ENCODE data around the gene MMEL1.

The MMEL1 gene

DNA sequence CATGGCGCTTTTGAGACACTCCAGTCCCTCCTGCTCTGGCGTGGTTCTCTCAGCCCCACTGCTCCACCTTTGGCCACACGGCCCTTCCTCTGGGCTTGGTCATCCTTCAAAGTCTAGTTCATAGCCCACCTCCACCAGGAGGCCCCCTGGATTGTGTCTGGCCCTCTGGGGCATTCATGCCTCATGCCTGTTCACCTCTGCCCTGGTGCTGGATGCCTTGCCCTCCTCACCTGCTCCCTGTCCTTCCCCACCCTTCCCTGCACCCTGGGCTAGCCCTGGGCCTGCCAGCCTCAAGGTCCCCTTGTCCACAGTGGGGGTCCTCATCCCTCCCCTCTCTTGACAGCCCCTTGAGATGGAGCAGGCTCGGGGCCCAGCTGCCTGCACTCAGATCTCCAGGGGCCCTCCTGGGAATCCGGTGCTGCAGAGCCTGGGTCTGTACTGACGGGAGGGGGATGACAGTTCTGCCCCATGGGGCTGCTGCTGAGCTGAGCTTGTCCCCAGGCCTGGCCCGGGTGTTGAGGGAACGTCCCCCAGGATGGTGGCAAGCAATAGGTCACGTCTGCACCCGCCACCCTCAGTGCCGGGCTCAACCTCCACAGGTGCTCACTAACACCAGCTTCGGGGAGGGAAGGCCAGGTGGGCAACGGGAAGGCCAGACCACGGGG lies 27.8 kb downstream of the MMEL1 start:
- DNase-seq (ENCODE audit: low spot score): no peak

DNA sequence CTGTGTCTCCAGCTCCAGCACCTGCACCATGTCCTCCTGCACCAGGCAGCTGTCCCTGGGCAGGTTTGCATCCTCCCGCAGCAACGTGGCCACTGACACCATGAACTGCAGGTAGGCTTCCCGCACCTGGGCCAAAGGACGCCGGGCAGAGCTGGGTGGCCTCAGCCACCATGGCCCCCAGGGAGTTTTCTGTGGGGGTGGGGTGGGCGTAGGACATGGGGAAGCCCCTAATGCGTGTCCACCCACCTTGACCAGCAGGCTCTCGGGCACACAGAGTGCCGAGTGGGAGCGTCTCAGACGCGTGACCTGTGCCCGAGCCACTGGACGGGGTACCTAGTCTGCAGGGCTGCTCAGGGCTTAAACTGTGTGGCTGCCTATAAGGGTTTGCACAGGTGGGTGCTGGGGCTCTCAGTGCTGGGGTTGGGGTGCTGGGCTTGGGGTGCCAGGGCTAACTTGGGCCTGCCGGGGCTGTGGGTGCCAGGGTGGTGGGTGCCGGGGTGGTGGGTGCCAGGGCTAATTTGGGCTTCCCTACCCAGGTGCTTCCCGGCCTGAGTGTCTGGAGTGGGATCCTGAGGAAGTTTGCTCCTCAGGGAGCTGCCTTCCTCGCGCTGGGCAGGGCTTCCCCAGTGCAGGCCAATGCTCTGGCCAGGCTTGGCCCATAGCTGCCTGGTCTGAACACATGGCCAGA lies 28.5 kb downstream of the MMEL1 start:
- DNase-seq (ENCODE audit: low spot score): no peak

GRCh38 chr1:2603521-2604155 lies 29.2 kb downstream of the MMEL1 start:
- DNase-seq (ENCODE audit: low spot score): no peak

DNA sequence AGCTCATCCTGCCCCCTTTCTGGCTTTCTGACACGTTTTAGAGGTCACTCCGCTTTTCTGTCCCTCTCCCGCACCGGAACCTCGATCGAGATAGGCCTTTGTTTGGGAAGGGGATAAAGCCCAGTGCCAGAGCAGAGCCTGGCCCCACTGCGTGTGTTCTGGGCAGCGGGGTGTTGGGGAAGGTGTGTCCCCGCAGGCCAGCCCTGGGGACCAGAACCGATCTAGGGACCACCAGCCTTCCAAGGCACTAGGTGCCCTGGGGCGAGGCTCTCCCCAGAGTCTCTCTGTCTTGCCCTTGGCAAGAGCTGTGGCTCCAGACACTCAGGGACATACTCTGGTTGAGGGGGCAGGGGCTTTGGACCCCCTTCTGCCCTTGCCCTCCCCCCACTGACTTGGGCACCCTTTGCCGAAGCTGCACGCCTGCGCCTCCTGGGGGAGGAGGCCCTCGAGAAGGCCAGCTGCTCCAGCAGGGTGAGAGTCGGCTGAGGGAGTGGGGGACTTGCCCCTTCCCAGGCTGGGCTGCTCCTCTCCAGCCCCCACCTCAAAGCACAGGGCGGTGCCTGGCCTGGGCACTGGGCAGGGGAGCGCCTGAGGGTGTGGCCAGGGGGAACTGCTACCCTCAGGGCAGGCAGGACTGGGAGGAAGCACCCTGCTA lies 29.8 kb downstream of the MMEL1 start:
- DNase-seq (ENCODE audit: low spot score): no peak

DNA sequence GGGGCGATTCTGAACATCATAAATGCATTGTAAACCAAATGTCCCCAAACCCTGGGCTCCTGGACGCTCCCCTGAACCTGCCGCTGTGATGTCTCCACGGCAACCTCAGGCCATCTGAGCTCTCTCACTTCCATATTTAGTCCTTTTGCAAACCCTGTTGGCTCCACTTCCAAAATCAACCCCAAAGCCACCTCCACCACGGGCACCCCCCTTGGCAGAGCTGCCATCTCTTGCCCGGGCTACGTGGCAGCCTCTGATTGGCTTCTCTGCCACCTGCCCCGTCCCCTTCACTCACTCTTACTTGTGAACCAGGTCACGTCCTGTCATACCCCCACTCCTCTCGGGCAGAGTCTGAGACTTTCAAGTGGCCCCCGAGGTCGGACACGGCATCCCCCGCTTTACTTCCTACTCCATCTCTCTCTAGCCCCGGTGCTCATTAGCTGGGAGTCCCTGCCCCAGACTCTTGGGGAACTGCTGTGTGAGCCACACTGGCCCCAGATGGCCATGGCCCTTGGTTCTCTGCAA lies 30.4 kb downstream of the MMEL1 start:
- DNase-seq (ENCODE audit: low spot score): no peak

- no peak for DNase-seq (ENCODE audit: low spot score)
Measured at GRCh38 chr1:2601721-2602303, 31.0 kb downstream of the MMEL1 start.

DNA sequence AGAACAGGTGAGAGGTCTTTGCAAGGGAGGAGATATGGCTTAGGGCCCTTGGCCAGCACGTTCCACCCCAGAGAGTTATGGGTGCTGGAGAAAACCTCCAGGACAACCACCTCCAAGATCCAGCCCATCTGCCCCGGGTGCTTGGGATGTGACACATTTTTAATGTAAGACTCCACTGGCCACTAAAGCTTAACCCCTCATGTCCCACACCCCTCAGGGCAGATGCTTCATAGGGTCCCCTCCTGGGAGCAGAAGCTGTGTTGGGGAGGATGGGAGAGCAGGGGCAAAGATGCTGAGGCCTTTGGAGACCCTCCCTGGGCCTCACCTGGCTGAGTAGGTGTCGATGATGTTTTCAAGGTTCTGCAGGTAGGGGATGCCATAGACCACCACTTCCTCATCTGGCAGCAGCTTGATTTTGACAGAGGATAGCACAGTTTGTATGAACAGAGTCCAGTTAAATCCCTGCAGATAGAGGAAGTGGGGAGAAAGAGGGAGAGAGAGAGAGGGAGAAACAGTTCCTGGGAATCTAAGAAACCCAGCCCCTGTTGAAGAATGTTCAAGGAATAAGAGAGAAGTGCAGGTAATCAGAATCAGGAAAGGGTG lies 34.4 kb downstream of the MMEL1 start:
- no peak for DNase-seq (ENCODE audit: low spot score)

GRCh38 chr1:2597441-2598328 lies 35.1 kb downstream of the MMEL1 start:
- no peak for DNase-seq (ENCODE audit: low spot score)

DNA sequence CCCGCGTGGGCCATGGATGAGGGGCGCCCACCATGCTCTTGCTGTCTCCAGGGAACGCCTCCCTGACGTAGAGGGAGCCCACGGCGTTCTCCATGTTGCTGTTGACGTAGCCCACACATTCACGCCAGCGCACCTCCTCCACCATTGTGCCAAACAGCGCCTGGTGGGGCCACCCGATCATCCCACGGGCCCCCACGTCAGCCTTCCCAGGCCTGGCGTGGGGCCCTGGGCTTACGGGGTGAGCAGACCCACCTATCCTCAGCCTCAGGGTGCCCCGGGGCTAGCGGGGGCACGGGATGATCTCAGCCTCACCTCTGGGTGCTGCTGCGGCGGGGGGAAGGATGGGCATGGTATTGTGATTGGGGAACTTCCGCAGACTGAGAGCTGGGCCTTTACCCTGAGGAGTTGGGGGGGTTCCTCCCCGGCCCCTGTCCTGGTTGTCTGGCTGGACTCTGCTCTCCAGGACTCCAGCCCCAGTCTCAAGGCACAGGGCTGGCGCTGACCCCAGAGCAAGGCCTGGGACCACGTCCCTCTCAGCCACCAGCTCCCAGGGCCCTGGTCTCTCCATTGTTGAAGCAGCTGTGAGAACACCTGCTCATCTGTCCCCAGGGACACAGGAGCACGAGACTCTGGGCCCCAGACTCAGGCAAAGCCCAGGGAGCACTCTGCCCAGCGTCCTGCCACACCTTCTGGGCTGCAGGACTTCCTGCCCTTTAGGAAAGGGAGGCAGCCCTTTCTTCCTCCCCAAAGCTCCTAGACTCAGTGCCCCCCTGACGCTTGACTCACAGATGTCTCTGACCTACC lies 36.1 kb downstream of the MMEL1 start:
- DNase-seq (ENCODE audit: low spot score): no peak

GRCh38 chr1:2595812-2596529 lies 36.8 kb downstream of the MMEL1 start:
- no peak for DNase-seq (ENCODE audit: low spot score)

DNA sequence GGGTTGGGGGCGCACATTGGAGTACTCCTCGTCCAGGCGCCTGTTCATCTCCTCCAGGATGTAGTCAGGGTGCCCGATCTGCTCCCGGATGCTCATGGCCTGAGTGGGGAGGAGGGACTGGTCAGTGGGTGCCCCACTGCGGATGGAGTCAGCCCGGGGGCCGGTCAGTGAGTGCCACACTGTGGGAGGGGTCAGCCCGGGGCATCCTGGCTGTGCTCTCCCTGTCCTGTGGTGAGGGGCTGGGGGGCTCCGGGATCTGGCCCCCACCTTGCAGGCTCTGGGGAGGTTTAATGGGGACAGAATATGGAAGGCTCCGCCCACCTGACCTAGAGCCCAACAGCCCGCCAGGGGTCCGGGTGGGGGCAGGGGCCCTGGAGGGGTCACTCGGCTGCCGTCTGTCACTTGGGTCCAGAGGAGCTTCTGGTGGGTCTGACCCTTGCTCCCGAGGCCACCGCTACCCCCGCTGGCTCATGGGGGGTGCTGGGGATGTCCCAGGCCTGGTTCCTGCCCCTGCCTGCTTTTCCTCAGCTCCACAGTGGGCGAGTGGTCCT lies 37.5 kb downstream of the MMEL1 start:
- peak; percentile 3 for DNase-seq (ENCODE audit: low spot score)

DNA sequence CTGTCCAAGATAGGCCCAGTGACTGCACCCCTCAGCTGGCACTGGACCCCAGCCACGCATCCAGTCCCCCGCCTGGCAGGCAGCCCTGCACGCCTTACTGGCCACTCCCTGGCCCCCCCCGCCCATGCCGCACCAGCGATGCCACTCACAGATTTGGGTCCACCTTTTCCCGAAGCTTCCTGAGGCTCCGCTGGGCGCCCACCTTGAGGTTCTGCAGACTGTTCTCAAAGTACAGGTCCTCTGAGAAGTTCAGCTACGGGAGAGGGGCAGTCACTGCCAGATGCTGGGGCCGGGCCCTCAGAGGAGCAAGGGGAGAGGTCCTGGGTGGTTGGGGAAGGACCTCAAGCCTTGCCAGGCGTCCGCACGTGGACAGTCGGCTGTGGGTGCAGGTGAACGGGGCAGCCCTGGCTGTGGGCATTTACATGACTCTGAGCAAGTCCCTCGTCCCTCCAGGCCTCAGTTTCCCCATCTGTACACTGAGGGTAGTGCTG lies 38.1 kb downstream of the MMEL1 start:
- no peak for DNase-seq (ENCODE audit: low spot score)

GRCh38 chr1:2594001-2594640 lies 38.7 kb downstream of the MMEL1 start:
- DNase-seq (ENCODE audit: low spot score): peak; percentile 11

GRCh38 chr1:2593251-2593878 lies 39.5 kb downstream of the MMEL1 start:
- DNase-seq (ENCODE audit: low spot score): no peak

DNA sequence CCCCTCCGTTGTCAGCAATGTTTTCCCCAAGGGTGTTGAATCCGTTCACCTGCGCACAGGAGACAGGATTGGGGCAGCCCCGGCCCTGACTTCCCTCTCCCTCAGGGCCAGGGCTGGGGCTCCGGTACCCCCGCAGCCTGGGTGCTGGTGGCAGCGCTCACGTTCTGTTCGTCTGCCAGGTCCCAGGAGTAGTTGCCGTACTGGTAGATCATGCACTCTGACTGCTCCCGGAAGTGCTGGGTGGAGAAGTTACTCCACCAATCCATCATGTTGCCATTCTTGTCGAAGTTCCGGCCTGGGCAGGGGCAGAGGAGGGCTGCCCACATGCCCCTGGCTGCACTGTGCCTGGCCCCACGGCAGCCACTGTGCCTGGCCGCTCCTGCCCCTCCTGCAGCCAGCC lies 40.1 kb downstream of the MMEL1 start:
- DNase-seq (ENCODE audit: low spot score): peak; percentile 5

- DNase-seq (ENCODE audit: low spot score): no peak
Measured at GRCh38 chr1:2591581-2592261, 41.1 kb downstream of the MMEL1 start.

DNA sequence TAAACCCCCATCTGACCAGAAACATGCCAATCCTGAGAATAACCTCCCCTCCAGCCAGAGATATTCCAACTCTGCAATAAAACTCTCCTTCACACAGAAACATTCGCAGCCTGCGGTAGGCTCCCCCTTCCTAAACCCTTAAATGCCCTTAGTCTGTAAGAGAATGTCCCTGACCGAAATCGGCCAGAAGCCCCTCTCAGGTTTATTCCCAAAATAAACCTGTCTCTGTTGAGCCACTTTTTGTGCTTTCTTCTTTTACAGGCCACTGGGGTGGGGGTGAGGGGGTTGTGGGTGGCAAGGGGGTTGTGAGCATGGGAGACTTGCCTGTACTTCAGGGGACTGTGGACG lies 41.6 kb downstream of the MMEL1 start:
- DNase-seq (ENCODE audit: low spot score): no peak
